ENCODE results near the gene ZNF358.
A peak's percentile ranks its signal among the peaks of the same experiment; 100 is the strongest.

ZNF358 gene

GRCh38 chr19:7515645-7516151 lies at the start of gene ZNF358:
TSS of gene ZNF358 (plus strand) at chr19:7516103. CDS start at chr19:7519243, 3,140 bp downstream.
- DNase-seq = peak; percentile 48

- DNase-seq = no peak
Observed at GRCh38 chr19:7467009-7467989, 48.6 kb upstream of the ZNF358 start.

GRCh38 chr19:7468840-7469239 lies 47.1 kb upstream of the ZNF358 start:
- no peak for DNase-seq

- no peak for DNase-seq
Observed at GRCh38 chr19:7469669-7470285, 46.1 kb upstream of the ZNF358 start.

GRCh38 chr19:7470540-7471305 lies 45.2 kb upstream of the ZNF358 start:
- DNase-seq = no peak

GRCh38 chr19:7471696-7472615 lies 43.9 kb upstream of the ZNF358 start:
- no peak for DNase-seq

- no peak for DNase-seq
Observed at GRCh38 chr19:7475665-7476064, 40.2 kb upstream of the ZNF358 start.

GRCh38 chr19:7476241-7476640 lies 39.7 kb upstream of the ZNF358 start:
- no peak for DNase-seq

- DNase-seq = no peak
Observed at GRCh38 chr19:7476777-7477494, 39.0 kb upstream of the ZNF358 start.

GRCh38 chr19:7477758-7478157 lies 38.1 kb upstream of the ZNF358 start:
- DNase-seq = no peak

GRCh38 chr19:7478173-7478842 lies 37.6 kb upstream of the ZNF358 start:
- DNase-seq = no peak

GRCh38 chr19:7478843-7479227 lies 37.1 kb upstream of the ZNF358 start:
- no peak for DNase-seq

GRCh38 chr19:7480222-7480969 lies 35.5 kb upstream of the ZNF358 start:
- DNase-seq = no peak

- DNase-seq = no peak
Observed at GRCh38 chr19:7480970-7481255, 35.0 kb upstream of the ZNF358 start.

GRCh38 chr19:7482584-7483439 lies 33.1 kb upstream of the ZNF358 start:
- no peak for DNase-seq

- DNase-seq = no peak
Observed at GRCh38 chr19:7483720-7484201, 32.1 kb upstream of the ZNF358 start.

GRCh38 chr19:7486923-7487322 lies 29.0 kb upstream of the ZNF358 start:
- DNase-seq = no peak

GRCh38 chr19:7488736-7489353 lies 27.1 kb upstream of the ZNF358 start, which contains the start of gene PEX11G:
TSS of gene PEX11G (minus strand) at chr19:7489035. CDS start at chr19:7489010, 25 bp downstream.
- peak; percentile 93 for DNase-seq

Measured in activated CD8-positive, alpha-beta memory T cell treated with anti-CD3 and anti-CD28 coated beads, Interleukin-2, amount 50 U/mL, for 4 hours (primary cell).